ENCODE measurements around the gene MIS18A.
A peak's percentile ranks its signal among the peaks of the same experiment; 100 is the strongest.
"Not testable (repeated sequence)": the region's sequence is repeated elsewhere in the genome, so short reads cannot be mapped to it uniquely, and the experiment has no call there.

Gene MIS18A

DNA sequence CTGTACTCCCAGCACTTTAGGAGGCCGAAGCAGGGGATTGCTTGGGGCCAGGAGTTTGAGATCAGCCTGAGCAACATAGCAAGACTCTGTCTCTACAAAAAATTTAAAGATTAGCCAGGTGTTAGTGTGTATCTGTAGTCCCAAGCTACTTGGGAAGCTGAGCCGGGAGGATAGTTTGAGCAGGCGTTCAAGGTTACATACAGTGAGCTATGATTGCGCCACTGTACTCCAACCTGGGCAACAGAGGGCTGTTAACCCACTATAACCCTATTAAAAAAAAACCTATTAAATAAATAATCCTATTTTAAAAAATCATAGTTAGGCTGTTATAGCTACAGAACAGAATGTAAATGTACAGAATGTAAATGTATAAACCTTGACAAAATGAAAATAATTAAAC lies 2.2 kb downstream of the MIS18A start:
- H3K27ac Mint-ChIP-seq, result no peak overlapping the region
- H3K9me3 Mint-ChIP-seq, result no peaks in the 10 kb centered on the region
- H3K36me3 Mint-ChIP-seq (ENCODE audit: low read depth), result peaks cover 29% of the 10 kb centered on the region
- peaks cover 35% of the 10 kb centered on the region for H3K4me1 Mint-ChIP-seq
- H3K27me3 Mint-ChIP-seq (ENCODE audit: low read depth, poor library complexity), result peaks cover 7% of the 10 kb centered on the region
- DNase-seq, result no peak
- peak overlapping the region; percentile 70 for H3K4me3 Mint-ChIP-seq
- TF ChIP-seq, protein P1, sequence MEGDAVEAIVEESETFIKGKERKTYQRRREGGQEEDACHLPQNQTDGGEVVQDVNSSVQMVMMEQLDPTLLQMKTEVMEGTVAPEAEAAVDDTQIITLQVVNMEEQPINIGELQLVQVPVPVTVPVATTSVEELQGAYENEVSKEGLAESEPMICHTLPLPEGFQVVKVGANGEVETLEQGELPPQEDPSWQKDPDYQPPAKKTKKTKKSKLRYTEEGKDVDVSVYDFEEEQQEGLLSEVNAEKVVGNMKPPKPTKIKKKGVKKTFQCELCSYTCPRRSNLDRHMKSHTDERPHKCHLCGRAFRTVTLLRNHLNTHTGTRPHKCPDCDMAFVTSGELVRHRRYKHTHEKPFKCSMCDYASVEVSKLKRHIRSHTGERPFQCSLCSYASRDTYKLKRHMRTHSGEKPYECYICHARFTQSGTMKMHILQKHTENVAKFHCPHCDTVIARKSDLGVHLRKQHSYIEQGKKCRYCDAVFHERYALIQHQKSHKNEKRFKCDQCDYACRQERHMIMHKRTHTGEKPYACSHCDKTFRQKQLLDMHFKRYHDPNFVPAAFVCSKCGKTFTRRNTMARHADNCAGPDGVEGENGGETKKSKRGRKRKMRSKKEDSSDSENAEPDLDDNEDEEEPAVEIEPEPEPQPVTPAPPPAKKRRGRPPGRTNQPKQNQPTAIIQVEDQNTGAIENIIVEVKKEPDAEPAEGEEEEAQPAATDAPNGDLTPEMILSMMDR (IDR thresholded peaks at IDR 0.05), result no peak

DNA sequence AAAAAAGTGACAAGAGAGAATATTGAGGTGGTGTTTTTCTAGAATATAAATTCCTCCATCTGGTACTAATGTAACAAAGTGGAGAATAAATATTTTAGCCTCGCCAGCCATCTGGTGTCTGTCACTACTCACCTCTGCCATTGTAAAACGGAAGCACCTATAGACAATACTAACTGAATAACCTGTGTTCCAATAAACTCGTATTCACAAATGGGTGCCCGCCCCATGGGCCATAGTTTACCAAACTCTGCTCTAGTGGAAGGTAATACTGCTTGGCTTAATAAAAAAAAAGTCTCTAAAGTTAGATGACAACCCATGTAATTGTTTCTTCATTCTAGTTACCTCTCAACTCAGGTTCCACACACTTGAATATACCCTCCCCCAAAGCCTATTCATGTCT lies 8.1 kb downstream of the MIS18A start:
- no peaks in the 10 kb centered on the region for H3K9me3 Mint-ChIP-seq
- no peak overlapping the region for H3K4me3 Mint-ChIP-seq

DNA sequence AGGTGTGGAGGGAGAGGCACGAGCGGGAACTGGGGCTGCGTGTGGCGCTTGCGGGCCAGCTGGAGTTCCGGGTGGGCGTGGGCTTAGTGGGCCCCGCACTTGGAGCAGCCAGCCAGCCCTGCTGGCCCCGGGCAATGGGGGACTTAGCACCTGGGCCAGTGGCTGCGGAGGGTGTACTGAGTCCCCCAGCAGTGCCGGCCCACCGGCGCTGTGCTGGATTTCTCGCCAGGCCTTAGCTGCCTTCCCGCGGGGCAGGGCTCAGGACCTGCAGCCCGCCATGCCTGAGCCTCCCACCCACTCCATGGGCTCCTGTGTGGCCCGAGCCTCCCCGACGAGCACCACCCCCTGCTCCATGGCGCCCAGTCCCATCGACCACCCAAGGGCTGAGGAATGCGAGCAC lies 13.5 kb downstream of the MIS18A start:
- H3K36me3 Mint-ChIP-seq (ENCODE audit: low read depth), result peaks cover 36% of the 10 kb centered on the region
- not testable (repeated sequence) for DNase-seq; H3K27me3 Mint-ChIP-seq (ENCODE audit: low read depth, poor library complexity); H3K4me1 Mint-ChIP-seq; H3K9me3 Mint-ChIP-seq; H3K4me3 Mint-ChIP-seq; H3K27ac Mint-ChIP-seq

More for the DNA sequence above, 8.1 kb downstream of the MIS18A start:
- H3K36me3 Mint-ChIP-seq (ENCODE audit: low read depth), result peaks cover 60% of the 10 kb centered on the region
- H3K27me3 Mint-ChIP-seq (ENCODE audit: low read depth, poor library complexity), result no peaks in the 10 kb centered on the region
- H3K4me1 Mint-ChIP-seq, result no peaks in the 10 kb centered on the region
- TF ChIP-seq, protein P1 (IDR thresholded peaks at IDR 0.05), result no peak
- no peak for DNase-seq
- H3K27ac Mint-ChIP-seq, result no peak overlapping the region

DNA sequence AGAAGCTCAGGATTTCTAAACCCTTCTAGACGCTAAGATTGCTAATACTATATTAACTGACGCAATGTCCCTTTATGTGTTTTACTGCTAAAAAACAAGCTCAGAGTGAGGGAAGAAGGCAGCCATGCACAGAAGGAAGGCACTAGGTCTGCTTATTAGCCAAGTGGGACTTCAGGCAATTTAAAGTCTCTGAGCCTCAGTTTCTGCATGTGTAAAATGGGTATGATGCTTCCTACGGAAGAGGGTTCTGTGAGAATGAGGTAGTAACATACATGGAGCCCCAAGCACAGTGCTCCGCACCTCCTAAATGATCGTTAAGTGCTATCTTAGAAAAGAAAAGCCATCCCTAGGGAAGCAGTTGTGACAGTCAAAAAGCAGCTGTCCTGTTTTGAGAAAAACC lies 16.9 kb downstream of the MIS18A start:
- peaks cover 7% of the 10 kb centered on the region for H3K4me1 Mint-ChIP-seq
- H3K4me3 Mint-ChIP-seq, result no peak overlapping the region
- H3K36me3 Mint-ChIP-seq (ENCODE audit: low read depth), result peaks cover 14% of the 10 kb centered on the region
- no peak for DNase-seq
- TF ChIP-seq, protein P1 (IDR thresholded peaks at IDR 0.05), result no peak
- H3K27me3 Mint-ChIP-seq (ENCODE audit: low read depth, poor library complexity), result no peaks in the 10 kb centered on the region
- no peaks in the 10 kb centered on the region for H3K9me3 Mint-ChIP-seq
- no peak overlapping the region for H3K27ac Mint-ChIP-seq

DNA sequence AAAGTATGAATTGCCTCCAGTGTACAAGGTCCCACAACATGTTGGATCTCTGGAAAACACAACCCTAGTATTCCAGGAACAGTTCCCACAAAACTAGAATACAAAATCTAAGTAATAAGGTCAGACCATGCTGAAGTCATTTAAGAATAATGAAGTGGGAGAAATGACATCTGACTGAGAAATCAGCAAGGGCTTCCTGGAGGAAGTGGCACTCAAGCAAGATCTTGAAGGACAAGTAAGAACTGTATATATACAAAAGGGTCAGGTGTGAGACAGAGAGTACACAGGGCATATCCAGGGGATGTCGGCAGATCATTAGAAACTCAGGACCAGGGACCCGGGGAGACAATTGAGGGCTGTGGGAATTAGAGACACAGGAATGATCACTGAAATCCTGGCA lies 18.7 kb downstream of the MIS18A start:
- Mint-ChIP-seq H3K27me3 (ENCODE audit: low read depth, poor library complexity) (no peaks in the 10 kb centered on the region), H3K27ac (no peak overlapping the region), H3K36me3 (ENCODE audit: low read depth) (no peaks in the 10 kb centered on the region), H3K4me1 (peaks cover 18% of the 10 kb centered on the region), H3K9me3 (no peaks in the 10 kb centered on the region), H3K4me3 (no peak overlapping the region)
- TF ChIP-seq, protein P1 (IDR thresholded peaks at IDR 0.05), result no peak
- DNase-seq, result no peak

DNA sequence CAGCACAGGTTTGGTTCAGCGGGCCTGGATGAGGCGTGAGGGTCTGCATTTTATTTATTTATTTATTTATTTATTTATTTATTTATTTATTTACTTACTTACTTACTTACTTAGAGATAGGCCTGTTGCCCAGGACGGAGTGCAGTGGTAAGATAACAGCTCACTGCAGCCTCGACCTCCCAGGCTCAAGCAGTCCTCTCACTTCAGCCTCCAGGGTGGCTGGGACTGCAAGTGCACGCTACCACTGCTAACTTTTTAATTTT lies 20.1 kb downstream of the MIS18A start:
- not testable (repeated sequence) for H3K36me3 Mint-ChIP-seq (ENCODE audit: low read depth); H3K4me3 Mint-ChIP-seq; H3K9me3 Mint-ChIP-seq; H3K27ac Mint-ChIP-seq; DNase-seq; H3K27me3 Mint-ChIP-seq (ENCODE audit: low read depth, poor library complexity)
- peaks cover 18% of the 10 kb centered on the region for H3K4me1 Mint-ChIP-seq

DNA sequence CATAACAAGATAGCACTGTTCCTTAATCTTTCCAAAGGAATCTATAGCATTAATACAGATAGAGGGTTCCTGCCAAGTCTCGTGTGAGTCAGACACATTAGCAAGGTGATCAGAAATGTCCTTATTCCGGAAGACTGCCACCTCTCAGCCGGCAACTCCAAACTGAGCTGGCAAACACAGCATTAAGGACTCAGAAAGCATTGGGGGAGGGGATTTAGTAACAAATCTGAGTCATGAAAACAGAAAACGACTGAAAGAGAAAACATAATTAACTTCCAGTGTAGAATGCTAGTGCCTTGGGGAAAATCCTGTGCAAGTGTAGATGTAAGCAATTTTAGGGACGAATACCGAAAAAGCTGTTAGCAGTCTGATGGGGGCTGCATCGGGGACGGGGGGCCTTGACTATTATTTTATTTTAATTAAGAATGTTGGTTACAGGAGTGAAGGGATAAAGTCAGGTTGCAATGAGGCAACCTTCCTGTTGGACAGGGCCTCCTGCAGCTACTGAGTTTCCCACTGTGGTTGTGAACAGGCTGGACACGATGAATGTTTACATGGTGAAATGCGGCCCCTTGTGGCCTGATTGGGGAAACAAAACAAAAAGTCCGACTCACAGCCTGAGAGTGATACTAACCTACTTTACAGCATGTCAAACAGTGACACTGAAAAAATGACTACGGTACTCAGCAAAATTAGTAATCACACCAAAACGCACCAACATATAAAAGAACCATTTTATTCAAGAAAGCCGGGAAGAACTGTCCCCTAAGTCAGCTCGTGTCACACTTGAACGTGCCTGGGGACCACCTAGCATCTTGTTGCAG lies 20.7 kb downstream of the MIS18A start:
- Mint-ChIP-seq H3K27ac (no peak overlapping the region), H3K9me3 (no peaks in the 10 kb centered on the region), H3K4me1 (peaks cover 18% of the 10 kb centered on the region), H3K4me3 (no peak overlapping the region), H3K27me3 (ENCODE audit: low read depth, poor library complexity) (no peaks in the 10 kb centered on the region), H3K36me3 (ENCODE audit: low read depth) (no peaks in the 10 kb centered on the region)
- TF ChIP-seq, protein P1 (IDR thresholded peaks at IDR 0.05), result peak; percentile 77
- DNase-seq, result peak; percentile 66
